Measurements from ENCODE around the gene SHISA2. TPM values are rescaled to one million over a fixed set of nuclear protein-coding genes. Genes with fewer than 3 reads are reported as not detected.
A peak's percentile ranks its signal among the peaks of the same experiment; 100 is the strongest.

The SHISA2 gene
- polyA plus RNA-seq, 1 experiment = not detected

GRCh38 chr13:26062853-26063444 is 11.1 kb upstream of the SHISA2 start:
- Histone ChIP-seq H3K36me3 (ENCODE audit: control insufficient read depth, insufficient read depth, low read length) (no peaks in the 10 kb centered on the region), H3K4me3 (ENCODE audit: low read depth, low read length) (no peak overlapping the region), H3K27me3 (ENCODE audit: control insufficient read depth, insufficient read depth, low read length) (no peaks in the 10 kb centered on the region; the same call in 1 of the 2 replicates)
- ChIA-PET CTCF (interaction anchor here (0.6 to 2.0 kb wide), 4 partner anchors 74 to 842 kb away, joined by 3 to 12 read pairs (median 4); no protein-coding TSS in a partner anchor), POLR2A (interaction anchor here (0.6 kb wide), 1 partner anchor 20 kb away, joined by 3 read pairs; no protein-coding TSS in a partner anchor)
- TF ChIP-seq, protein P1, sequence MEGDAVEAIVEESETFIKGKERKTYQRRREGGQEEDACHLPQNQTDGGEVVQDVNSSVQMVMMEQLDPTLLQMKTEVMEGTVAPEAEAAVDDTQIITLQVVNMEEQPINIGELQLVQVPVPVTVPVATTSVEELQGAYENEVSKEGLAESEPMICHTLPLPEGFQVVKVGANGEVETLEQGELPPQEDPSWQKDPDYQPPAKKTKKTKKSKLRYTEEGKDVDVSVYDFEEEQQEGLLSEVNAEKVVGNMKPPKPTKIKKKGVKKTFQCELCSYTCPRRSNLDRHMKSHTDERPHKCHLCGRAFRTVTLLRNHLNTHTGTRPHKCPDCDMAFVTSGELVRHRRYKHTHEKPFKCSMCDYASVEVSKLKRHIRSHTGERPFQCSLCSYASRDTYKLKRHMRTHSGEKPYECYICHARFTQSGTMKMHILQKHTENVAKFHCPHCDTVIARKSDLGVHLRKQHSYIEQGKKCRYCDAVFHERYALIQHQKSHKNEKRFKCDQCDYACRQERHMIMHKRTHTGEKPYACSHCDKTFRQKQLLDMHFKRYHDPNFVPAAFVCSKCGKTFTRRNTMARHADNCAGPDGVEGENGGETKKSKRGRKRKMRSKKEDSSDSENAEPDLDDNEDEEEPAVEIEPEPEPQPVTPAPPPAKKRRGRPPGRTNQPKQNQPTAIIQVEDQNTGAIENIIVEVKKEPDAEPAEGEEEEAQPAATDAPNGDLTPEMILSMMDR (IDR thresholded peaks at IDR 0.05; ENCODE audit: insufficient read depth, low read depth, low read length) = peak; percentile 72
- no peak for DNase-seq (ENCODE audit: low read depth)

DNA sequence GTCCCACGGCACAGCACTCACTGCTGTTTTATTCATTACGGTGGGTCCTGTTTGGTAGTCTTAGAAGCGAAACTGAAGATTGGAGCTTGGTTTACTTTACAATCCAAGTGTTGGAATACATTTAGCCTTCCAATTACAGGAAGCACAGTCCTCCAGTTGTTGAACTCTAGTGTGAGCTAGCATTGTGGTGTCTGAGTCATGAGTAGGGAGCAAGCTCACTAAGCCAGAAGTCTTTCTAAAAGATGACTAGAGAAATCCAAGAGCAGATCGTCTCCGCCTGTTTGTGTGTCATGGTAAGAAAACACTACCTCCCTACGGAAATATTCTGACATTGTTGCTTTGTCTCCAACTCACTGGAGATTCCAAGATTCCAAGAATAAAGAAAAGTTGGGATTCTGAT is 10.1 kb upstream of the SHISA2 start:
- no peaks in the 10 kb centered on the region; the same call in 1 of the 2 replicates for H3K27me3 ChIP-seq (ENCODE audit: control insufficient read depth, insufficient read depth, low read length)
- peak; percentile 9 for DNase-seq (ENCODE audit: low read depth)
- no peaks in the 10 kb centered on the region for H3K36me3 ChIP-seq (ENCODE audit: control insufficient read depth, insufficient read depth, low read length)
- POLR2A ChIA-PET = interaction anchor here (0.6 kb wide), 1 partner anchor 19 kb away, joined by 3 read pairs; no protein-coding TSS in a partner anchor
- no peak overlapping the region for H3K4me3 ChIP-seq (ENCODE audit: low read depth, low read length)
- TF ChIP-seq, protein P1 (IDR thresholded peaks at IDR 0.05; ENCODE audit: insufficient read depth, low read depth, low read length) = no peak
- CTCF ChIA-PET = interaction anchor here (0.5 to 1.7 kb wide), 5 partner anchors 10 to 487 kb away, joined by 3 to 11 read pairs (median 3); no protein-coding TSS in a partner anchor

GRCh38 chr13:26061256-26061655 is 9.4 kb upstream of the SHISA2 start:
- no peaks in the 10 kb centered on the region for H3K36me3 ChIP-seq (ENCODE audit: control insufficient read depth, insufficient read depth, low read length)
- ChIA-PET POLR2A (no interaction called here), CTCF (interaction anchor here (0.5 to 1.7 kb wide), 3 partner anchors 10 to 487 kb away, joined by 3 to 11 read pairs (median 3); no protein-coding TSS in a partner anchor)
- no peak overlapping the region for H3K4me3 ChIP-seq (ENCODE audit: low read depth, low read length)
- TF ChIP-seq, protein P1 (IDR thresholded peaks at IDR 0.05; ENCODE audit: insufficient read depth, low read depth, low read length) = no peak
- no peak for DNase-seq (ENCODE audit: low read depth)
- H3K27me3 ChIP-seq (ENCODE audit: control insufficient read depth, insufficient read depth, low read length) = no peaks in the 10 kb centered on the region; the same call in 1 of the 2 replicates

DNA sequence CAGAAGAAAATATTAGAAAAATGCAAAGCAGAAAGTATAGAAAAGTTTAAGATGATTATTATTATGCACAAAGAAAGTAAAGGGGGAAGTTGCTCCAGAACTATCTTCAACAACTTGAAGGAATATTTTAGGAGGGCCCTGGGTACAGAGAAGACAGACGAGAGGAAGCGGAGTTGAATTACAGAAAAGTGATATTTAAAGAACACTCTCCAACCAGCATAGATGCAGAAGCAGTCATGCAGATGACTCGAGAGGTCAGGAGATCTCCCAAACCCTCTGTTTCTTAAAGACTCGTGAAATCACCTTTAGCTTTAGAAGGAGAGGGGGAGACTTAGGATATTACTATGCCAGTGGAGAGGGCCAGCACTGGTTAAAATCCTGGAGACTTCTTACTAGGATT is 8.5 kb upstream of the SHISA2 start:
- no peak for DNase-seq (ENCODE audit: low read depth)
- TF ChIP-seq, protein P1 (IDR thresholded peaks at IDR 0.05; ENCODE audit: insufficient read depth, low read depth, low read length) = no peak
- H3K27me3 ChIP-seq (ENCODE audit: control insufficient read depth, insufficient read depth, low read length) = no peaks in the 10 kb centered on the region; the same call in 1 of the 2 replicates
- CTCF ChIA-PET = interaction anchor here (1.3 kb wide), 1 partner anchor 12 kb away, joined by 3 read pairs; no protein-coding TSS in a partner anchor
- POLR2A ChIA-PET = no interaction called here
- H3K36me3 ChIP-seq (ENCODE audit: control insufficient read depth, insufficient read depth, low read length) = no peaks in the 10 kb centered on the region
- no peak overlapping the region for H3K4me3 ChIP-seq (ENCODE audit: low read depth, low read length)

DNA sequence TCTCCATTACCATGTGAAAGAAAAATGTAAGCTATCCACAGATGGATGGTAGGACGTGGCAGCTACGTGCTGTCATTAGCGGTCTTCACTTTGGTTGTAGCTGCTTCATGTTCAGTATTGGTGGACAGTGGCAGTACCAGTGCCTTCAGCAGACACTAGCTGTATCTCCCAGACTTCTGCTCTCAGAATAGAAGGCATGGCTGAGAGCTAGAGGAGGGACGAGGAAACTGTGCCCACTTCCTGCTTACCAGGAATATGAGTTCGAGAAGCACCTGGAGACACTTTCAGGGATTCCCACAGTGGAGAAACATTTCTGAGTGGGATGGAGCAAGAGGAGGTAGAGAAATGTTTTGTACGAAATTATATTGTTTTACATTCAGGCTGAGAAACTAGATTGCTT is 6.9 kb upstream of the SHISA2 start:
- H3K27me3 ChIP-seq (ENCODE audit: control insufficient read depth, insufficient read depth, low read length) = no peaks in the 10 kb centered on the region; the same call in 1 of the 2 replicates
- TF ChIP-seq, protein P1 (IDR thresholded peaks at IDR 0.05; ENCODE audit: insufficient read depth, low read depth, low read length) = no peak
- ChIA-PET CTCF (interaction anchor here (0.6 to 2.9 kb wide), 4 partner anchors 22 to 491 kb away, joined by 3 to 10 read pairs (median 4); no protein-coding TSS in a partner anchor), POLR2A (no interaction called here)
- no peaks in the 10 kb centered on the region for H3K36me3 ChIP-seq (ENCODE audit: control insufficient read depth, insufficient read depth, low read length)
- no peak overlapping the region for H3K4me3 ChIP-seq (ENCODE audit: low read depth, low read length)
- no peak for DNase-seq (ENCODE audit: low read depth)
